ENCODE measurements around the gene HFE. TPM values are rescaled to one million over a fixed set of nuclear protein-coding genes. Genes with fewer than 3 reads are reported as not detected.

The HFE gene
- polyA plus RNA-seq, 3 donors, result 13.5 to 16.1 (median 14.1) TPM

DNA sequence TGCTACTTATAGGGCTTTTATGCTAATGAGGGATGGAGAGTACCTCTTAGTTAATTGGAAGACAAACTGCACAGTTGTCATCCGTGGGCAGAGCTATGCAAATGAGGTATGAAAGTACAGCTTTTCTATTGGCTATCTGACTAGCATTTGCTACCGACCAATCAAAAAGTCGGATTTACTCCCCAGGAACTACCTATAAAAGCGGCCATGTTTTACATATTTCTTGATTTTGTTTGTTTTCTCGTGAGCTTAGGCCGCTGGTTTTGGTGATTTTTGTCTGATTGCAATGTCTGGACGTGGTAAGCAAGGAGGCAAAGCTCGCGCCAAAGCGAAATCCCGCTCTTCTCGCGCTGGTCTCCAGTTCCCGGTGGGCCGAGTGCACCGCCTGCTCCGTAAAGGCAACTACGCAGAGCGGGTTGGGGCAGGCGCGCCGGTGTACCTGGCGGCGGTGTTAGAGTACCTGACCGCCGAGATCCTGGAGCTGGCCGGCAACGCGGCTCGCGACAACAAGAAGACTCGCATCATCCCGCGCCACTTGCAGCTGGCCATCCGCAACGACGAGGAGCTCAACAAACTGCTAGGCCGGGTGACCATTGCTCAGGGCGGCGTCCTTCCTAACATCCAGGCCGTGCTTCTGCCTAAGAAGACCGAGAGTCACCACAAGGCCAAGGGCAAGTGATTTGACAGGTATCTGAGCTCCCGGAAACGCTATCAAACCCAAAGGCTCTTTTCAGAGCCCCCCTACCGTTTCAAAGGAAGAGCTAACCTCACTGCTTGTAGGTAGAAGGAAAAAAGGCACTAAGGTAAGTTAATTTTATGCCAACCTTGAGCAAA, 36.9 kb downstream of the HFE start:
- H3K27ac Mint-ChIP-seq, result peak overlapping the region; percentile 97 to 100 (median 99)
- Histone ChIP-seq H2AFZ (ENCODE audit: insufficient read depth, low read depth, low read length, poor library complexity, severe bottlenecking) (peak overlapping the region; percentile 55), H3K79me2 (ENCODE audit: insufficient read depth, low read length) (peaks cover 45% of the 10 kb centered on the region), H3K27me3 (ENCODE audit: control insufficient read depth in 2 of 2, insufficient read depth in 2 of 2, low read length in 2 of 2) (no peaks in the 10 kb centered on the region), H3K9ac (ENCODE audit: insufficient read depth, low read length, poor library complexity, severe bottlenecking) (peak overlapping the region; percentile 84), H3K27ac (ENCODE audit: low read depth in 1 of 2, low read length in 2 of 2) (peak overlapping the region; percentile 85 to 87), H3K9me3 (replicated peaks in 1 of 2; ENCODE audit: control insufficient read depth in 1 of 2, insufficient read depth in 1 of 2, low read length in 2 of 2) (no peaks in the 10 kb centered on the region), H4K20me1 (ENCODE audit: insufficient read depth, low read length) (peaks cover 52% of the 10 kb centered on the region), H3K4me3 (replicated peaks in 1 of 3; ENCODE audit: low read depth in 2 of 3, low read length in 3 of 3) (peak overlapping the region; percentile 87 to 100 (median 97)), H3K4me1 (ENCODE audit: control insufficient read depth in 1 of 2, insufficient read depth in 2 of 2, low read length in 2 of 2) (peaks cover 29 to 46% of the 10 kb centered on the region in 2 donors), H3K36me3 (replicated peaks in 1 of 2; ENCODE audit: control insufficient read depth in 1 of 2, insufficient read depth in 2 of 2, low read length in 2 of 2) (peaks cover 3 to 10% of the 10 kb centered on the region in 2 donors), H3K4me2 (replicated peaks; ENCODE audit: extremely low read depth, low read length, poor library complexity, severe bottlenecking) (peak overlapping the region; percentile 98)
- TF ChIP-seq, protein P1, sequence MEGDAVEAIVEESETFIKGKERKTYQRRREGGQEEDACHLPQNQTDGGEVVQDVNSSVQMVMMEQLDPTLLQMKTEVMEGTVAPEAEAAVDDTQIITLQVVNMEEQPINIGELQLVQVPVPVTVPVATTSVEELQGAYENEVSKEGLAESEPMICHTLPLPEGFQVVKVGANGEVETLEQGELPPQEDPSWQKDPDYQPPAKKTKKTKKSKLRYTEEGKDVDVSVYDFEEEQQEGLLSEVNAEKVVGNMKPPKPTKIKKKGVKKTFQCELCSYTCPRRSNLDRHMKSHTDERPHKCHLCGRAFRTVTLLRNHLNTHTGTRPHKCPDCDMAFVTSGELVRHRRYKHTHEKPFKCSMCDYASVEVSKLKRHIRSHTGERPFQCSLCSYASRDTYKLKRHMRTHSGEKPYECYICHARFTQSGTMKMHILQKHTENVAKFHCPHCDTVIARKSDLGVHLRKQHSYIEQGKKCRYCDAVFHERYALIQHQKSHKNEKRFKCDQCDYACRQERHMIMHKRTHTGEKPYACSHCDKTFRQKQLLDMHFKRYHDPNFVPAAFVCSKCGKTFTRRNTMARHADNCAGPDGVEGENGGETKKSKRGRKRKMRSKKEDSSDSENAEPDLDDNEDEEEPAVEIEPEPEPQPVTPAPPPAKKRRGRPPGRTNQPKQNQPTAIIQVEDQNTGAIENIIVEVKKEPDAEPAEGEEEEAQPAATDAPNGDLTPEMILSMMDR (IDR thresholded peaks at IDR 0.05), result no peak
- peaks cover 10 to 40% of the 10 kb centered on the region in 2 donors for H3K36me3 Mint-ChIP-seq
- H3K4me1 Mint-ChIP-seq, result peaks cover 53% of the 10 kb centered on the region
- WGBS (ENCODE audit: insufficient coverage), result 0% methylated on average over 41 of the region's 45 CpGs
- H3K27me3 Mint-ChIP-seq (ENCODE audit: low read depth in 3 of 3), result peaks cover 0 to 4% (median 0%) of the 10 kb centered on the region in 3 donors
- H3K9me3 Mint-ChIP-seq, result peaks cover 0 to 6% (median 2%) of the 10 kb centered on the region in 7 donors
- intact Hi-C loops (cut with micrococcal nuclease), result loop anchor here (1.0 to 10.0 kb wide), 7 partner anchors 21 to 1011 kb away; a partner anchor contains a TSS
- peak; percentile 96 to 99 (median 97) for DNase-seq
- H3K4me3 Mint-ChIP-seq, result peak overlapping the region; percentile 99

DNA sequence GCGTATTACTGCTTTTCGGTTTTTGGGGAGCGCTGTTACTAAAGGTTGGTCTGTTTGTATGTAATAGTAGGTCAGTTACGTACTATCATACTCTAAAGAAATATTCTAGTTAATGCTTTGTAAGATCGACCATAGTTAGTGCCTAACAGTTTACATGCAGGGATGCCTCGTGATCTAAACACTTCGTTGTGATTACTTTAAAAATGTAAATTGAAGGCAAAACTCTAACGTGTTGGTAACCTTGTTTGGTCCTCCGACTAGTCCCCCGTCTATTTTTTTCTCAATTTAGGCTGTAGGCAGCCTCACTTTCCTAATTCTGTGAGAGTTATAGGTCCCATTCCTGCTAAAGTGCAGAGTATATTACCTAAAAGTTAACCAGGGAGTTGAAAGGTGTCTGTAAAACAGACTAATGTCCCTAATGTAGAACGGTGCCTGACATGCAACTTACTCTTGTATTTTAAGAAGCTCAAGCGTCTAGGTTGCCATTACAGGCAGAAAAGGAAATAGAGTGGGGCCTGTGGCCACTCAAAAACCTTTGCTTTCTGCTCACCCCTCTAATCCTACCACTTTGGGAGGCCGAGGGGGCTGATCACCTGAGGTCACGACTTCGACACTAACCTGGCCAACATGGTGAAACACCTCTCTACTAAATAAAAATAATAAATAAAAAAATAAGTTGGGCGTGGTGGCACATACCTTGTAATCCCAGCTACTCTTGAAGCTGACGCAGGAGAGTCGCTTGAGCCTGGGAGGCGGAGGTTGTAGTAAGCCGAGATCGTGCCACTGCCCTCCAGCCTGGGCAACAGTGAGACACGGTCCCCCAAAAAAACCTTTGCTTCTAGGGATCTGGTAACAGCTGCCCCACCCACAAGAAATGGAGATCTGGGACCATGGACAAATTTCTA, 37.8 kb downstream of the HFE start:
- Mint-ChIP-seq H3K9me3 (peaks cover 0 to 6% (median 2%) of the 10 kb centered on the region in 7 donors), H3K4me3 (peak overlapping the region; percentile 99), H3K27ac (peak overlapping the region; percentile 97 to 100 (median 99)), H3K4me1 (peaks cover 54% of the 10 kb centered on the region), H3K27me3 (ENCODE audit: low read depth in 3 of 3) (peaks cover 0 to 4% (median 0%) of the 10 kb centered on the region in 3 donors), H3K36me3 (peaks cover 19 to 46% of the 10 kb centered on the region in 2 donors)
- peak in 1 of 3 donors; percentile 10 for DNase-seq
- no peaks in the 10 kb centered on the region for H3K27me3 ChIP-seq (ENCODE audit: control insufficient read depth in 2 of 2, insufficient read depth in 2 of 2, low read length in 2 of 2)
- intact Hi-C loops (cut with micrococcal nuclease), result loop anchor here (1.0 to 10.0 kb wide), 7 partner anchors 22 to 1010 kb away; a partner anchor contains a TSS
- peaks cover 29 to 46% of the 10 kb centered on the region in 2 donors for H3K4me1 ChIP-seq (ENCODE audit: control insufficient read depth in 1 of 2, insufficient read depth in 2 of 2, low read length in 2 of 2)
- H3K4me3 ChIP-seq (replicated peaks in 1 of 3; ENCODE audit: low read depth in 2 of 3, low read length in 3 of 3), result peak overlapping the region; percentile 87 to 100 (median 97)
- H3K9me3 ChIP-seq (replicated peaks in 1 of 2; ENCODE audit: control insufficient read depth in 1 of 2, insufficient read depth in 1 of 2, low read length in 2 of 2), result no peaks in the 10 kb centered on the region
- 0% methylated on average over 12 of the region's 22 CpGs for WGBS (ENCODE audit: insufficient coverage)
- peak overlapping the region; percentile 98 for H3K4me2 ChIP-seq (replicated peaks; ENCODE audit: extremely low read depth, low read length, poor library complexity, severe bottlenecking)
- peak overlapping the region; percentile 55 for H2AFZ ChIP-seq (ENCODE audit: insufficient read depth, low read depth, low read length, poor library complexity, severe bottlenecking)
- peaks cover 51% of the 10 kb centered on the region for H3K79me2 ChIP-seq (ENCODE audit: insufficient read depth, low read length)
- TF ChIP-seq, protein P1 (IDR thresholded peaks at IDR 0.05), result no peak
- H4K20me1 ChIP-seq (ENCODE audit: insufficient read depth, low read length), result peaks cover 61% of the 10 kb centered on the region
- H3K36me3 ChIP-seq (replicated peaks in 1 of 2; ENCODE audit: control insufficient read depth in 1 of 2, insufficient read depth in 2 of 2, low read length in 2 of 2), result peaks cover 12 to 18% of the 10 kb centered on the region in 2 donors
- H3K27ac ChIP-seq (ENCODE audit: low read depth in 1 of 2, low read length in 2 of 2), result peak overlapping the region; percentile 85 to 87
- H3K9ac ChIP-seq (ENCODE audit: insufficient read depth, low read length, poor library complexity, severe bottlenecking), result peak overlapping the region; percentile 84

All from CD14-positive monocyte (primary cell).